Measurements from ENCODE around the gene ZDHHC14.

DNA sequence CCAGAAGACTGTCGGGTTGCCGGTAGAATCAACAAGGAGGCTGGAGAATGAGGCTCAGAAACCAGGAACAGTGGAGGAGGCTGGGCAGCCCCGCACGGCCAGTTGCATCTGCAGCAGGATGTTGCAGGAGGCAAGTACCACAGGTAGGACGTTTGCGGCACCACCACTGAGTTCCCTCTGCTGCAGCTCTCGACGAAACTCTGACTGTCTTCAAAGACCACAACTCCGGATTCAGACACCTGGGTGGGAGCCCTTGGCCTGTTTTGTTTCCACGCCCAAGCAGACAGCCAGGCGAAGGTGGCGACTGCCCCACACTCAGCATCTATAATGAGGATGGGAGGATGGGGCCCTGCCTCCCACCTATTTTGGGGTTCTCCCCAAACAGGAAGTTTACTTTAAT, 218.2 kb downstream of the ZDHHC14 start:
- TF ChIP-seq, protein P1, sequence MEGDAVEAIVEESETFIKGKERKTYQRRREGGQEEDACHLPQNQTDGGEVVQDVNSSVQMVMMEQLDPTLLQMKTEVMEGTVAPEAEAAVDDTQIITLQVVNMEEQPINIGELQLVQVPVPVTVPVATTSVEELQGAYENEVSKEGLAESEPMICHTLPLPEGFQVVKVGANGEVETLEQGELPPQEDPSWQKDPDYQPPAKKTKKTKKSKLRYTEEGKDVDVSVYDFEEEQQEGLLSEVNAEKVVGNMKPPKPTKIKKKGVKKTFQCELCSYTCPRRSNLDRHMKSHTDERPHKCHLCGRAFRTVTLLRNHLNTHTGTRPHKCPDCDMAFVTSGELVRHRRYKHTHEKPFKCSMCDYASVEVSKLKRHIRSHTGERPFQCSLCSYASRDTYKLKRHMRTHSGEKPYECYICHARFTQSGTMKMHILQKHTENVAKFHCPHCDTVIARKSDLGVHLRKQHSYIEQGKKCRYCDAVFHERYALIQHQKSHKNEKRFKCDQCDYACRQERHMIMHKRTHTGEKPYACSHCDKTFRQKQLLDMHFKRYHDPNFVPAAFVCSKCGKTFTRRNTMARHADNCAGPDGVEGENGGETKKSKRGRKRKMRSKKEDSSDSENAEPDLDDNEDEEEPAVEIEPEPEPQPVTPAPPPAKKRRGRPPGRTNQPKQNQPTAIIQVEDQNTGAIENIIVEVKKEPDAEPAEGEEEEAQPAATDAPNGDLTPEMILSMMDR (IDR thresholded peaks at IDR 0.05; ENCODE audit: insufficient read depth, low read length, poor library complexity, severe bottlenecking) = no peak
- no peak for TF ChIP-seq EZH2phosphoT487 (conservative IDR thresholded peaks at IDR 0.05; ENCODE audit: low read length)
